Hematopoietic multipotent progenitor cell treated with erythropoietin and hydrocortisone succinate and interleukin-3 and kit ligand, for 6 days (in vitro differentiated cells): ENCODE results near the gene IL6R.
"Not testable (repeated sequence)": the region's sequence is repeated elsewhere in the genome, so short reads cannot be mapped to it uniquely, and the experiment has no call there.

Experiments used
- DNase-seq: peaks from one replicate; pipeline ENCODE4 v3.0.0-alpha.2; 2015

Gene IL6R

GRCh38 chr1:154407198-154408091 is 2.3 kb downstream of the IL6R start:
- DNase-seq, result no peak

- DNase-seq, result no peak
Observed at GRCh38 chr1:154408174-154408777, 3.1 kb downstream of the IL6R start.

- DNase-seq, result no peak
Observed at GRCh38 chr1:154410185-154410827, 5.2 kb downstream of the IL6R start.

GRCh38 chr1:154411525-154411924 is 6.4 kb downstream of the IL6R start:
- DNase-seq, result no peak

- no peak for DNase-seq
Observed at GRCh38 chr1:154413177-154413783, 8.1 kb downstream of the IL6R start.

GRCh38 chr1:154414606-154415005 is 9.5 kb downstream of the IL6R start:
- no peak for DNase-seq

GRCh38 chr1:154416471-154417337 is 11.6 kb downstream of the IL6R start:
- DNase-seq, result no peak

GRCh38 chr1:154417338-154417608 is 12.1 kb downstream of the IL6R start:
- DNase-seq, result no peak

- no peak for DNase-seq
Observed at GRCh38 chr1:154418062-154418921, 13.1 kb downstream of the IL6R start.

- no peak for DNase-seq
Observed at GRCh38 chr1:154418923-154419619, 13.9 kb downstream of the IL6R start.

- peak; percentile 49 for DNase-seq
Observed at GRCh38 chr1:154419620-154420571, 14.8 kb downstream of the IL6R start.

- DNase-seq, result no peak
Observed at GRCh38 chr1:154420961-154421924, 16.1 kb downstream of the IL6R start.

GRCh38 chr1:154422049-154422448 is 16.9 kb downstream of the IL6R start:
- not testable (repeated sequence) for DNase-seq

GRCh38 chr1:154422521-154422920 is 17.4 kb downstream of the IL6R start:
- DNase-seq, result no peak

- no peak for DNase-seq
Observed at GRCh38 chr1:154423304-154423987, 18.3 kb downstream of the IL6R start.

GRCh38 chr1:154423988-154424326 is 18.8 kb downstream of the IL6R start:
- no peak for DNase-seq

- no peak for DNase-seq
Observed at GRCh38 chr1:154425172-154425571, 20.0 kb downstream of the IL6R start.
